ENCODE measurements around the gene SFMBT2.

The SFMBT2 gene

DNA sequence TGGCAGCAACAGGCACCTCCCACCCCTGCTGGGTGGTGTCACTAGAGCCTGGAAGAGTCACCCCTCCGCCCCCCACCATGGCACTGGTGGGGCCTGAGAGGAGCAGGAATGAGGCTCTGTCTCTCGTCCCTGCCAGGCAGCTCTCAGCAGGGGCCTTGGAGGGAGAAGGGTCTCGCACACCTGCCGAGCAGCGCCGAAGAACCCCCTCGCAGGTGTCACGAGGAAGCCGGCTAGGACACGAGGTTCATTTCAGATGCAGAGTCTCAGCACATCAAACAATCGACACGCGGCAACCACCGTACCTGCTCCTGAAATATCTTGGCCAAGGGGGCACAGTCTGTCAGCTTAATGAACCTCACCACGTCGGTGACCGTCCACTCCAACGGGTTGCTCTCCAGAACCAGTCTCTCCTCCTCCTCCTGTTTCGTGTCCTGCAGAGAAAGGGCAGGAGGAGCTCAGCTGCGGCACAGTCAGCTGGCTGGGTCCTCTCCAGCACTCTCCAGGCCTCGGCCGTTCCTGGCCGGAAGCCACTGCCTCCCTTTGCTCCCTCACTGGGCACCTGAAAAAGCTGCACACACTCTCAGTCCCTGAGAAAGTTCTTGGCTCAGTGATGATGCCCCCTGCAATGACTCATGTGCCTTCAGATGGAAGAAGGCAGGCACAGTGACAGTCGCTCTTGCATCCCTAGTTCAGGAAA is 240.1 kb downstream of the SFMBT2 start:
- DNase-seq = no peak

- DNase-seq = no peak
Observed at GRCh38 chr10:7168414-7168813, 242.4 kb downstream of the SFMBT2 start.

DNA sequence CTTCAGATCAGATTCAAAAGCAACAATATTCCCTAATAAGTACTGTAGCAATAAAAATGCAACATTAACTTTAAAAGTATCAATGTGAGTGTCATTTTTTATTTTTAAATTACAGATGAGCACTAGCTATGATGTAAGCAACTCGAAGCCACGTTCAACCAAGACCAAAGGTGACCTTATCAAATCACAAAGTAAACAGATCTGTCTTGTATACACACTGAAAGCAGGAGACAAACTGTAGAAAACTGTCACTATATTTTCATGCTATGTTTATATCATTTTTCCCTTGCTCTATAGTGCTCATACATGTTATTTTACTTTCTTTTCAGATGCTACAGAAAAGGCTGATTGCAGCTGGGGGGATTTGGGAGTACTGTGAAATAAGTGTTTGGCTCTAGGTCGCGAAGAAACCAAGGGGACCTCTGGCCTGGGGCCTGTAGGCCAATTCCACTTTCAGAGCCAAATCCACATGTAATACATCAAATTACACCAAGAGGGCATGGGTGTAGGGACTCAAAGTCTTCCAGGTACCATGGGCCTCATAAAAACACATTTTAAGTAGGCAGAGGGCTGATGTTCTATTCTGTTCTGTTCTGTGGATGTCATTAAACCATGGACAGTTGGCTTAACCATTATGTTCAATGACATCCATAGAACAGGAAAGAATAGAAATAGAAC is 245.2 kb downstream of the SFMBT2 start:
- DNase-seq = no peak

DNA sequence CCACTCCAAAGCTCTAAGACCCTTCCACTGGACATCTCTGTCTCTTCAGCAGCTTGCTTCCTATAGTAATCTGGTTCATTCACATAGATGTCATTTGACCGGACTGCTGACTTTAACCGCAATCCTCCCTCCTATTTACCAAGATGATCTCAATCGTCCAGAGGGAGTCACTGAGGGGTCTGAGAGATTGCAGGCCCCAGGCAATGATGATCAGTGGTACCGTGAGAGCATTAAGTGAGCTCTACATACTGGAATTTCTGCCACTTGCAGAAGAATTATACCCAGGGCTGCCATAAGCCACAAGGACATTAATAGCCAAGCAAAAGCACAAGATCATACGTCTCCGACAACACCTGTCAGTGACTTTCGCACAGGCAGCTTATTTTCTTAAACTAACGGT is 245.9 kb downstream of the SFMBT2 start:
- DNase-seq = no peak

GRCh38 chr10:7162331-7162730 is 248.5 kb downstream of the SFMBT2 start:
- DNase-seq = no peak

DNA sequence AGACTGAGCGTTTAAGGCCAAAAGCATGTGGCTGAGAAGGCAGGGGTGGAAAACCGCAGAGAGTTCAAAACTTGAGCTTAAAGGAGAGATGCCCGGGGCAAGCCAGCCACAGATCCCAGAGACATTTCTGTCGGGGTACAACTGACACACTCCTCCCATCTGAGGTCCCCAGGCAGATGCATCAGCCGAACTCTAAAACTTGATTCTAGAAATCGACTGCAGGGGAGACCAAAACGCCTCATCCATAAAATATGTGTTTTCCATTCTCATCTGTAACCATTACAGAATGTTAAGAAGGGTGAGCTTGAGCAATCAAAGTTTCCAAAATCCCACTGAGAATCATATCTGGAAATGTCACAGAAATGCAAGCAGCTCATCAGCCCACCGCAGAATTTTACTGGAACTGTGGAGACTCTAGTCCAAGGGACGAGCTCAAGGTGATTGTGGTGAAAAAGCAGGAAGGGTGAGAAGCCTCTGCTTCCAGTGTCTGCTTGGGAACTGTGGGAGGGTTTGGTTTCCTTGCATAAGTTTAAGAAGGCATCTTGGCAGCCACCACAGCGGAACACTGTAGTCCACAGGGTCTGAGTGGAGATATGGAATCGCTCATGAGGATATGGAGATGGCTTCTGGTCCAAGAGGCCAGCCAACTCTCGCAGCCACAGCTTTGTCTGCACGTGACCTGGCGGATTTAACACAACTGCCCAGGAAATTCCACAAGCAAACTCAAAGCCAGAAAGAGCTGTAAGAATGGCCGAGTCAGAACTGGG is 249.2 kb downstream of the SFMBT2 start:
- DNase-seq = no peak

- DNase-seq = no peak
Observed at GRCh38 chr10:7159928-7160327, 250.9 kb downstream of the SFMBT2 start.

DNA sequence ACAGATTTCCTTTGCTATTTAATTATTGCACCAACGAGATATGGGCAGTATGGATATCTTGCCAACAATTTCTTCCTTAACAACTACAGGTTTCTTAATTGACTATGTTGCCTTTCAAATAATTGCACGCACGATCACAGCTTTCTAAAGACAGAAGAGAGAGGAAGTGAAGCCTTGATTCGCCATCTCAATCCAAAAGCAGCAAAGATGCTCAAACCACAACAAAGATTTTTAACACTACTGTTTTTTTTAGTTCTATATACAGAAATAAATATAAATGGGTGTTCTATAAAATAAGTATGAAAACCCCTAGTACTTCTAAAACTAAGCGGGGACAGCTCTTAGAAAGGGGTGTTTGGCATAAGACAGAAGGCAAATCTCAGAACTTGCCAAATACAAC is 251.3 kb downstream of the SFMBT2 start:
- DNase-seq = no peak

DNA sequence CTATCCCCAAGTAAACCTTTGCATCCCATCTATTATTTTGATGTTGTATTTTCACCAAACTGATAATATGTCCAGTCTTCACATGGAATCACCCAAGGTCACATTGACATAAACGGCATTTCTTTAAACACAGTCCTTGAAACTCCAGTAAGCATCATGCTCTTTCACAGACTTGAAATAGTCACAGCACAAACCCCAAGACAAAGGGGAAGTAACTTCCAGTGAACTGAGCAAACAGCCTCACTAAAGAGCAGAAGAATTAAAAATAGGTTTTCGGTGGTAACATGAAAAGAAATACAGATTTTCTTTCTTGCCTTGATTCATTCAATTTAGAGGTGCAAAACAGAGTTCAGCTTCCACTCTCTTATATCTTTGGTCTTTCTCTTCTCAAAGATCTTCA is 253.7 kb downstream of the SFMBT2 start:
- DNase-seq = no peak

DNA sequence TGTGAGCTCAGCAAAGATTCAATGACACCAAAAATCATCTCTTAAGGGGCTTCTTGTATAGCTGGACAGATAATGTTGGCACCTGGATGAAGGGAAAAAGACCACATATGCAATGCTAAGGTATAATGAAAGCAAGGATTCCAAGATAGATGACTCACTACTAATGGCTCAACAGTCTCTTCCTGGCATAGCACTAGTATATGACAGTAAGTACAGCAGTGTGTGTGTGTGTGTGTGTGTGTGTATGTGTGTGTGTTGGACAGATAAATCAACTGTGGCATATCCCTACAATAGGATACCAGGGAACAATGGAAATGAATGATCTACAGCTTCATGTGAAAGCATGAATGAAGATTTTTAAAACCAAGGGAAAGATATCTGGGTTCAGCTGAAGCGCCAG is 257.1 kb downstream of the SFMBT2 start:
- DNase-seq = no peak

GRCh38 chr10:7152982-7153381 is 257.9 kb downstream of the SFMBT2 start:
- no peak for DNase-seq

DNA sequence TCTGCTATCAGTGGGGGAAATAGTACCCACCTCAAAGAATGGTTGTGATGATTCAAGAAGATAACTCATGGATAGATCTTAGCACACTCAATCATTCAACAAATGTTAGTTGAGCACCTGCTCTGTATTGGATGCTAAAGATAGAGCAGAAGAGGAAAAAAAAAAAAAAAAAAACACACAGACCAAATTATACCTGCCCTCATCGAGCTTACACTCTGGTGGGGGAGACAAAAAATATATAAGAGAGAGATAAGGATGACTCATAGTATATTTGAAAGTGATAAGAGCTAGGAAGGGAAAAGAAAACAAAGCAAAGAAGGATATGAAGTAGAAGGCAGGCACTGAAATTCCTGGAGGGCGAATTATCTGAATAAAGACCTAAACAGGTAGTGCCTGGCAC is 258.5 kb downstream of the SFMBT2 start:
- DNase-seq = no peak

- no peak for DNase-seq
Observed at GRCh38 chr10:7151538-7151937, 259.3 kb downstream of the SFMBT2 start.

- no peak for DNase-seq
Observed at GRCh38 chr10:7150349-7150748, 260.5 kb downstream of the SFMBT2 start.

GRCh38 chr10:7146189-7146588 is 264.6 kb downstream of the SFMBT2 start:
- DNase-seq = no peak

DNA sequence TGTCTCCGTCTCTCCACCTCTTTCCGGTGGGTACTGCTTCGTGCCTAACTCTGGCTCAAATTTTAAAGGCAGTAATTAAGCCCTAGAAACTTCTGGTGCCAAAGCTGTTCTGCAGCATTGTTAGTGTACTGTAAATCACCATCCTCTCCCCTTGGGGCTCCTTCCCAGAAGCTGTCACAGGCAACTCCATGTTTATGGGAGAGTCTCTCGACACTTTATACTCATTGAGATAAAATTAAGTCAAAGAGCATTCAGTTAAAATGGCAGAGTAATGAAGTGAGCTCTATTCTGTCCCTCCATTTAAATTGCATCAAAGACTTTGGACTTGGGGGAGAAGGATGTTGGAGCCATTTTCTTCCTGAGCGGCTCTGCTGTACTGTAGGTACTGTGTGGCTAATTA is 274.8 kb downstream of the SFMBT2 start:
- DNase-seq = no peak

DNA sequence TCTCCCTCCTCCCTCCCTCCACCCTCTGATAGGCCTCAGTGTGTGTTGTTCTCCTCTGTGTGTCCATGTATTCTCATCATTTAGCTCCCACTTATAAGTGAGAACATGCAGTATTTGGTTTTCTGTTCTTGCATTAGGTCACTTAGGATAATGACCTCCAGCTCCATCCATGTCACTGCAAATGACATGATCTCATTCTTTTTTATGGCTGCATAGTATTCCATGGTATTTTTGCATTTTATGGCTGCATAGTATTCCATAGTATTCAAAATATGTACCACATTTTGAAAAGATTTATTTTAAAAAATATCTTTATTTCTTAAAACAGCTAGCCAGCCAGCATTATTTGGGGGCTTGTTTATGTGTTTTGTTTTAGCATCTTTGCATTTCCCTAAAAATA is 275.6 kb downstream of the SFMBT2 start:
- DNase-seq = no peak

- no peak for DNase-seq
Observed at GRCh38 chr10:7134448-7134847, 276.4 kb downstream of the SFMBT2 start.

DNA sequence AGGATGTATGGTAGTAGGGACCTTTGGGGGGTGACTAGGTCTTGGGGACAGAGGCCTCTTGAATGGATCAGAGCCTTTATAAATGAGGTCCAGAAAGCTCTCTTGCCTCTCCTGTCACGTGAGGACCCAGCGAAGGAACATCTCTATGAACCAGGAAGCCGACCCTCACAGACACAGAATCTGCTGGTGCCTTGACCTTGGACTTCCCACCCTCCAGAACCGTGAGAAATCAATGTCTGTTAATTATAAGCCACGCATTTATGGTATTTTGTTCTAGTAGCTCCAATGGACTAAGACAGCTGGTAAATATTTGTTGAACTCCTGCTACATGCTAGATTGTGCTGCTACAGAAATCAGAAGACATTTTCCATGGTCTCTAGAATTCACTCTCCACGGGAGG is 276.9 kb downstream of the SFMBT2 start:
- no peak for DNase-seq

DNA sequence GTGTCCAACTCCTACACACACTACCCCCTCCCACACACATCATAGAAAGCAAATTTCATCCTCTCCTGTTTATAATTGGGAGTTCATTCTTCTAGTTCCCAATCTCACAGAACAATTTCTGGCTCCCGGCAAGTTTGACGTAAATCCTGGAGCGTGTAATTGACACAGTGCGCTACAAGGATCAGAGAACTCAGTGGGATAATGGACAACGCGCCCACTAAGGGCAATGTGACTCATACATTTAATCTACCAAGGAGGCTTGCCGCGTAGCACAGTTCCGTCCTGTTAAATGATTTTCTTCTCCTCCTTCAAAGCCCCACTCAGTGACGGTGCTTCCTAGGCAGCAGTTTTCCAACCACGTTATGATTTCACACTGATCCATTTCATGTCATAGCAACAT is 277.6 kb downstream of the SFMBT2 start:
- DNase-seq = no peak

- no peak for DNase-seq
Observed at GRCh38 chr10:7130191-7130911, 280.5 kb downstream of the SFMBT2 start.

GRCh38 chr10:7123774-7124173 is 287.1 kb downstream of the SFMBT2 start:
- DNase-seq = no peak

DNA sequence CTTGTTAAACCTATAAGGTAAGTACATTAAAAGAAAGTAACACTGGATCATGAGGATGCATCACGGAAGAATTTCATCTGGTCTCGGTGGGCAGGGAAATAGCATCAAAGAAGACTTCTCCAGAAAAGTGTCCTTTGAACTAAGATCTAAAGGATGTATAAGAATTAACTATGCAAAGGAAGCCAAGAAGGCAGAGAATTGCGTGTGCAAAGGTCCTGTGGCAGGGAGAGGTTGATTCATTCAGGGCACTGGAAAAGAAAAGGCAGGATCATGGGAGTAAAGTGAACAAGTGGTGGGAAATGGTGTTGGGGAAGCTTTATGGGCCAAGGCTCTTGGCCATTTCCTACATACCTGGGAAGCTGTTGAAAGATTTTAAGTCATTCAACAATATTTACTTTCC is 288.3 kb downstream of the SFMBT2 start:
- no peak for DNase-seq

Measured in NCI-H1436 (cell line).